ENCODE results near the gene EEF1A1. TPM values are rescaled to one million over a fixed set of nuclear protein-coding genes. Genes with fewer than 3 reads are reported as not detected.
A peak's percentile ranks its signal among the peaks of the same experiment; 100 is the strongest.

The EEF1A1 gene
- total RNA-seq, 4 donors from 2014 or later, result 2,654 to 8,743 (median 5,443) TPM

DNA sequence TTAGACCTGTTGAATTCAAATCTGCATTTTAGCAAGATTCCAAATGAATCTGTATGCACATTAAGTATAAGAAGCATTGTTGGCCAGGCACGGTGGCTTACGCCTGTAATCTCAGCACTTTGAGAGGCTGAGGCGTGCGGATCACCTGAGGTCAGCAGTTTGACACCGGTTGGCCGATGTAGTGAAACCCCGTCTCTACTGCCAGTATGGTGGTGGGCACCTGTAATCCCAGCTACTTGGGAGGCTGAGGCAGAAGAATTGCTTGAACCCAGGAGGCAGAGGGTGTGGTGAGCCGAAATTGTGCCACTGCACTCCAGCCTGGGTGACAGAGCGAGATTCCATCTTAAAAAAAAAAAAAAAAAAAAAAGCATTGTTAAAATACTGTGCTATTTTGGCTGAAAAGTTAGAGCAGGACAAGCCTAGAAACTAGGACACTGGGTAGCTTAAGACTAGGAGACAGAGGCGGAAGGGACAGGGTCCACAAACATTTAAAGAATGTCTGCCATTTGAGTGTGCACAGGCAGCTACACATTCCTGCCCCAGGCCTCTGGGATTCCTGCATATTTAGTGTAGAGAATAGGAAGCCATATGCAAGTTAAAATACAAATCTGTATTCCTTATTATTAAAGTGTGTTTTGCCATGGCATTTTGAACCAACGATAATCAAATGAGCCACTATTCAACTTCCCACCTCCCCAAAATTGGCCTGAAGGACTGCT lies 45.1 kb upstream of the EEF1A1 start:
- whole genome bisulfite sequencing, 2 donors (ENCODE audit: low coverage in 1 of 2), result 94 to 95% methylated on average over 2 to 11 of the region's 11 CpGs
- Histone ChIP-seq H3K4me3 (no peak overlapping the region), H3K9me3 (no peaks in the 10 kb centered on the region), H3K27ac (peak overlapping the region in 1 of 4 donors; percentile 65), H3K4me1 (peaks cover 0 to 9% (median 6%) of the 10 kb centered on the region in 4 donors), H3K27me3 (no peaks in the 10 kb centered on the region), H3K36me3 (no peaks in the 10 kb centered on the region)
- DNase-seq, result no peak
- intact Hi-C loops (cut with DNase I; ENCODE audit: low total_unique reads), result no loop called here
- in situ Hi-C loops (cut with MboI; ENCODE audit: low pct_ligation_motif_present in 1 of 4, low pct_unique_long_range_greater_than_20kb in 1 of 4, low sequenced_read_pairs in 3 of 4), result no loop called here
- no peak for TF ChIP-seq EP300 (IDR thresholded peaks at IDR 0.05; ENCODE audit: low read depth)
- no peak for TF ChIP-seq POLR2AphosphoS5 (IDR thresholded peaks at IDR 0.05)
- TF ChIP-seq POLR2A (IDR thresholded peaks at IDR 0.05), result no peak
- TF ChIP-seq CTCF (IDR thresholded peaks at IDR 0.05), result no peak

DNA sequence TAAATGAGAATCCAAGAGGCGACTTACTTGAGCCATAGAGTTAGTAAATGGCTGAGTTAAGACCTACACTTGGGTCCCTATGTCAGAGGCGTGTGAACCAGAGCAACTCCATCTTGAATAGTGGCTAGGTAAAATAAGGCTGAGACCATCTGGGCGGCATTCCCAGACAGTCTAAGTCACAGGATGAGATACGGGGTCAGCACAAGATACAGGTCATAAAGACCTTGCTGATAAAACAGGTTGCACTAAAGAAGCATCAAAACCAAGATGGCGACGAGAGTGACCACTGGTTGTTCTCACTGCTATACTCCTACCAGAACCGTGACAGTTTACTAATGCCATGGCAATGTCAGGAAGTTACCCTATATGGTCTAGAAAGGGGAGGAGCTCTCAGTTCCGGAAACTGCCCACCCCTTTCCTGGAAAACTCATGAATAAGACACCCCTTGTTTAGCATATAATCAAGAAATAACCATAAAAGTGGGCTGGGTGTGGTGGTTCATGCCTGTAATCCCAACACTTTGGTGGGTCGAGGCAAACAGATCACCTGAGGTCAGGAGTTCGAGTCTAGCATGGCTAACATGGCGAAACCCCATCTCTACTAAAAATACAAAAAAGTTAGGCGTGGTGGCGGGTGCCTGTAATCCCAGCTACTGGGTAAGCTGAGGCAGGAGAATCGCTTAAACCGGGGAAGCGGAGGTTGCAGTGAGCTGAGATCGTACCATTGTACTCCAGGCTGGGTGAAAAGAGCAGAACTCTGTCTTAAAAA lies 43.9 kb upstream of the EEF1A1 start:
- peaks cover 0 to 9% (median 6%) of the 10 kb centered on the region in 4 donors for H3K4me1 ChIP-seq
- H3K27ac ChIP-seq, result no peak overlapping the region
- in situ Hi-C loops (cut with MboI; ENCODE audit: low pct_ligation_motif_present in 1 of 4, low pct_unique_long_range_greater_than_20kb in 1 of 4, low sequenced_read_pairs in 3 of 4), result no loop called here
- no peak overlapping the region for H3K4me3 ChIP-seq
- intact Hi-C loops (cut with DNase I; ENCODE audit: low total_unique reads), result no loop called here
- H3K36me3 ChIP-seq, result no peaks in the 10 kb centered on the region
- DNase-seq, result no peak
- no peaks in the 10 kb centered on the region for H3K27me3 ChIP-seq
- no peaks in the 10 kb centered on the region for H3K9me3 ChIP-seq
- 91 to 95% methylated on average over 11 to 17 of the region's 17 CpGs for WGBS, 2 donors (ENCODE audit: low coverage in 1 of 2)
- TF ChIP-seq CTCF (IDR thresholded peaks at IDR 0.05) (no peak), POLR2A (IDR thresholded peaks at IDR 0.05) (no peak), EP300 (IDR thresholded peaks at IDR 0.05; ENCODE audit: low read depth) (no peak), POLR2AphosphoS5 (IDR thresholded peaks at IDR 0.05) (no peak)

- Histone ChIP-seq H3K36me3 (no peaks in the 10 kb centered on the region), H3K27me3 (no peaks in the 10 kb centered on the region), H3K4me3 (no peak overlapping the region), H3K4me1 (peaks cover 0 to 6% (median 6%) of the 10 kb centered on the region in 4 donors), H3K27ac (no peak overlapping the region), H3K9me3 (no peaks in the 10 kb centered on the region)
- TF ChIP-seq EP300 (IDR thresholded peaks at IDR 0.05; ENCODE audit: low read depth) (no peak), CTCF (IDR thresholded peaks at IDR 0.05) (no peak), POLR2AphosphoS5 (IDR thresholded peaks at IDR 0.05) (no peak), POLR2A (IDR thresholded peaks at IDR 0.05) (no peak)
- 85 to 90% methylated on average over 2 of the region's 2 CpGs for WGBS, 2 donors (ENCODE audit: low coverage in 1 of 2)
- in situ Hi-C loops (cut with MboI; ENCODE audit: low pct_ligation_motif_present in 1 of 4, low pct_unique_long_range_greater_than_20kb in 1 of 4, low sequenced_read_pairs in 3 of 4) (no loop called here), intact Hi-C loops (cut with DNase I; ENCODE audit: low total_unique reads) (no loop called here)
- DNase-seq, result no peak
These were observed 41.7 kb upstream of the EEF1A1 start for GRCh38 chr6:73562558-73562957.

DNA sequence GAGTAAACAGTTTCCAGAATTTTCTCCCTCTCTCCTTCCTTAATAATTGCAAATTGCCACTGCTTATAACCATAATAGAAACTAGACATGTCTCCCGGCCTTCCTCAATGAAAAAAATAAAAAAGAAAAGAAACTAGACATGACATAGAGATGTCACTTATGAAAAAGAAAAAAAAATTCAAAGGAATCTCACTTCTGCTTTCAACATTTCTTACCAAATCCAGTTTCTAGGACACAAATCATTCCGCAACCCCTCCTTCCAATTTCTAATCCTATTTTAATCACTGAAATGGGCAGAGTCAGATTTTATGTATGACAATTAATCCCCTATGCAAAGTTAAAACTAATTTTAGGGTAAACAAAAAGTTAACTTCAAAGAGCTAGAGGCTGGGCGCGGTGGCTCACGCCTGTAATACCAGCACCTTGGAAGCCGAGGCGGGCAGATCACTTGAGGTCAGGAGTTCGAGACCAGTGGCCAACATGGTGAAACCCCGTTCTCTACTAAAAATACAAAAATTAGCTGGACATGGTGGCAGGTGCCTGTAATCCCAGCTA lies 40.1 kb upstream of the EEF1A1 start:
- H3K27ac ChIP-seq, result no peak overlapping the region
- H3K4me3 ChIP-seq, result no peak overlapping the region
- TF ChIP-seq EP300 (IDR thresholded peaks at IDR 0.05; ENCODE audit: low read depth), result no peak
- TF ChIP-seq POLR2AphosphoS5 (IDR thresholded peaks at IDR 0.05), result no peak
- no peak for TF ChIP-seq CTCF (IDR thresholded peaks at IDR 0.05)
- TF ChIP-seq POLR2A (IDR thresholded peaks at IDR 0.05), result no peak
- in situ Hi-C loops (cut with MboI; ENCODE audit: low pct_ligation_motif_present in 1 of 4, low pct_unique_long_range_greater_than_20kb in 1 of 4, low sequenced_read_pairs in 3 of 4), result no loop called here
- intact Hi-C loops (cut with DNase I; ENCODE audit: low total_unique reads), result no loop called here
- 68% methylated on average over 9 of the region's 9 CpGs for WGBS, 2 donors (ENCODE audit: low coverage in 1 of 2)
- H3K4me1 ChIP-seq, result no peaks in the 10 kb centered on the region
- no peaks in the 10 kb centered on the region for H3K27me3 ChIP-seq
- no peaks in the 10 kb centered on the region for H3K9me3 ChIP-seq
- H3K36me3 ChIP-seq, result no peaks in the 10 kb centered on the region
- DNase-seq, result no peak

Data from transverse colon (tissue), 4 donors.